BE2C (cell line): ENCODE results near the gene NRF1.

Experiments
- DNase-seq: peaks from one replicate; pipeline ENCODE4 v3.0.0-alpha.2; 2020
- H3K27me3 ChIP-seq: fragments of 250-450 bp; sonication (Bioruptor Pico); 2 replicates; pipeline ENCODE4 v1.5.1; 2020; ENCODE audit warnings: mild to moderate bottlenecking
- H3K36me3 ChIP-seq: fragments of 250-450 bp; sonication (Bioruptor Pico); 2 replicates; pipeline ENCODE4 v1.5.1; 2020; ENCODE audit warnings: mild to moderate bottlenecking
- H3K4me1 ChIP-seq: fragments of 250-450 bp; sonication (Bioruptor Pico); 2 replicates; pipeline ENCODE4 v1.5.1; 2020
- H3K4me3 ChIP-seq: 2 replicates; pipeline ENCODE4 v1.5.1; 2011; ENCODE audit warnings: low read depth, low read length
- H3K9me3 ChIP-seq: fragments of 250-450 bp; sonication (Bioruptor Pico); 2 replicates; pipeline ENCODE4 v1.5.1; 2020
- CTCF ChIP-seq: IDR thresholded peaks from 2 replicates; pipeline ENCODE4 v1.5.1; 2012; ENCODE audit warnings: mild to moderate bottlenecking, low read depth, low read length

Gene NRF1

GRCh38 chr7:129677796-129678195 lies 66.3 kb downstream of the NRF1 start:
- Histone ChIP-seq H3K27me3 (no peaks in the 10 kb centered on the region), H3K9me3 (no peaks in the 10 kb centered on the region), H3K4me1 (no peaks in the 10 kb centered on the region), H3K36me3 (peaks cover 20% of the 10 kb centered on the region), H3K4me3 (no peak overlapping the region)
- TF ChIP-seq CTCF = no peak
- no peak for DNase-seq

- no peaks in the 10 kb centered on the region for H3K4me1 ChIP-seq
- no peak for DNase-seq
- no peaks in the 10 kb centered on the region for H3K9me3 ChIP-seq
- no peaks in the 10 kb centered on the region for H3K27me3 ChIP-seq
- H3K36me3 ChIP-seq = peaks cover 15% of the 10 kb centered on the region
- TF ChIP-seq CTCF = no peak
- no peak overlapping the region for H3K4me3 ChIP-seq
These were observed 67.1 kb downstream of the NRF1 start for GRCh38 chr7:129678606-129679005.

- H3K36me3 ChIP-seq = peaks cover 12% of the 10 kb centered on the region
- no peaks in the 10 kb centered on the region for H3K27me3 ChIP-seq
- no peak for TF ChIP-seq CTCF
These were observed 68.9 kb downstream of the NRF1 start for GRCh38 chr7:129680400-129680799.

GRCh38 chr7:129684777-129685176 lies 73.3 kb downstream of the NRF1 start:
- no peaks in the 10 kb centered on the region for H3K27me3 ChIP-seq
- peak; percentile 27 for DNase-seq
- H3K4me3 ChIP-seq = no peak overlapping the region
- 0 out of 2 replicates have a peak, but pooled peaks cover 2% of the 10 kb centered on the region for H3K36me3 ChIP-seq
- H3K4me1 ChIP-seq = no peaks in the 10 kb centered on the region
- no peak for TF ChIP-seq CTCF
- H3K9me3 ChIP-seq = no peaks in the 10 kb centered on the region

More at GRCh38 chr7:129680400-129680799, 68.9 kb downstream of the NRF1 start:
- DNase-seq = no peak
- no peak overlapping the region for H3K4me3 ChIP-seq
- H3K9me3 ChIP-seq = no peaks in the 10 kb centered on the region
- no peaks in the 10 kb centered on the region for H3K4me1 ChIP-seq

- Histone ChIP-seq H3K36me3 (peaks cover 2% of the 10 kb centered on the region; the same call in 1 of the 2 replicates), H3K4me1 (no peaks in the 10 kb centered on the region), H3K4me3 (no peak overlapping the region), H3K27me3 (no peaks in the 10 kb centered on the region), H3K9me3 (no peaks in the 10 kb centered on the region)
- no peak for DNase-seq
- TF ChIP-seq CTCF = no peak
These were observed 74.5 kb downstream of the NRF1 start for GRCh38 chr7:129686063-129686462.

GRCh38 chr7:129688503-129689222 lies 77.1 kb downstream of the NRF1 start:
- DNase-seq = no peak
- Histone ChIP-seq H3K4me3 (no peak overlapping the region), H3K9me3 (no peaks in the 10 kb centered on the region), H3K27me3 (no peaks in the 10 kb centered on the region), H3K36me3 (peaks cover 10% of the 10 kb centered on the region), H3K4me1 (no peaks in the 10 kb centered on the region)
- no peak for TF ChIP-seq CTCF
